GM20000 (cell line): ENCODE data around the gene PRRC2B.
"Not testable (repeated sequence)": the region's sequence is repeated elsewhere in the genome, so short reads cannot be mapped to it uniquely, and the experiment has no call there.

Experiments used
- DNase-seq: peaks from one replicate; pipeline ENCODE4 v3.0.0; 2012; ENCODE audit warnings: low spot score
- TF ChIP-seq, protein P1 (sequence below): IDR thresholded peaks from 2 replicates; pipeline ENCODE4 v1.5.1; 2012; ENCODE audit warnings: mild to moderate bottlenecking, control low read depth; ENCODE audit errors: extremely low read depth, missing control alignments

Gene PRRC2B

DNA sequence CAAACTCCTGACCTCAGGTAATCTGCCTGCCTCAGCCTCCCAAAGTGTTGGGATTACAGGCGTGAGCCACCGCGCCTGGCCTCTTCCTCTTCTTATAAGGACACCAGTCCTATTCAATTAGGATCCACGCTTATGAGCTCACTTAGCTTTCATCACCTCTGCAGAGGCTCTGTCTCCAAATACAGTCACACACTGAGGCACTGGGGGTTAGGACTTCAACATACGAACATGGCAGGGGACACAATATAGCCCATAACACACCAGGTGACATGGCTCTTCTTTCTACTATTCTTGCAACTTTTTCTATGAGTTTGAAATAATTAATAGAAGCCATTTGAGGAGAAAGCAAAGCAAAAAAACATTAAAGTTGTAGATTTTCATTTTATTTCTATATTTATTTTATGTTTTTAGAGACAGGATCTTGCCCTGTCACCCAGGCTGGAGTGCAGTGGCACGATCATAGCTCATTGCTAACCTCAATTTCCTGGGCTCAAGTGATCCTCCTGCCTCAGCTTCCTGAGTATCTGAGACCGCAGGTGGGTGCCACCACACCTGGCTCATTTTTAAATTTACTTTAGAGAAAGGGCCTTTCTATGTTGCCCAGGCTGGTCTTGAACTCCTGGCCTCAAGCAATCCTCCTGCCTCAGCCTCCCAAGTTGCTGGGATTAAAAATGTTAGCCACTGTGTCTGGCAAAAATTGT is 145.5 kb downstream of the PRRC2B start:
- TF ChIP-seq, protein P1, sequence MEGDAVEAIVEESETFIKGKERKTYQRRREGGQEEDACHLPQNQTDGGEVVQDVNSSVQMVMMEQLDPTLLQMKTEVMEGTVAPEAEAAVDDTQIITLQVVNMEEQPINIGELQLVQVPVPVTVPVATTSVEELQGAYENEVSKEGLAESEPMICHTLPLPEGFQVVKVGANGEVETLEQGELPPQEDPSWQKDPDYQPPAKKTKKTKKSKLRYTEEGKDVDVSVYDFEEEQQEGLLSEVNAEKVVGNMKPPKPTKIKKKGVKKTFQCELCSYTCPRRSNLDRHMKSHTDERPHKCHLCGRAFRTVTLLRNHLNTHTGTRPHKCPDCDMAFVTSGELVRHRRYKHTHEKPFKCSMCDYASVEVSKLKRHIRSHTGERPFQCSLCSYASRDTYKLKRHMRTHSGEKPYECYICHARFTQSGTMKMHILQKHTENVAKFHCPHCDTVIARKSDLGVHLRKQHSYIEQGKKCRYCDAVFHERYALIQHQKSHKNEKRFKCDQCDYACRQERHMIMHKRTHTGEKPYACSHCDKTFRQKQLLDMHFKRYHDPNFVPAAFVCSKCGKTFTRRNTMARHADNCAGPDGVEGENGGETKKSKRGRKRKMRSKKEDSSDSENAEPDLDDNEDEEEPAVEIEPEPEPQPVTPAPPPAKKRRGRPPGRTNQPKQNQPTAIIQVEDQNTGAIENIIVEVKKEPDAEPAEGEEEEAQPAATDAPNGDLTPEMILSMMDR: no peak
- DNase-seq: no peak

DNA sequence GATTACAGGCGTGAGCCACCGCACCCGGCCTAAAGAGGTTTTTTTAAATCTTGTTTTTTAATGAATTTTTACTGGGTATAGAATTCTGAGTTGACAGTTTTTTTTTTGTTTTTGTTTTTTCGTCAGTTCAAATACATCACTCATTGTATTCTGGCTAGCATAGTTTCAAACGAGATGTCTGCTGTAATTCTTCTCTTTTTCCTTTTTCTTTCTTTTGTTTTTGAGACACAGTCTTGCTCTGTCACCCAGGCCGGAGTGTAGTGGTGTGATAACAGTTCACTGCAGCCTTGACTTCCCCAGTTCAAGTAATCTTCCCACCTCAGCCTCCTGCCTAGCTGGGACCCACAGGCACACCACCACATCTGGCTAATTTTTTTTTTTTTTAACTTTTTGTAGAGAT is 149.3 kb downstream of the PRRC2B start:
- TF ChIP-seq, protein P1: no peak
- DNase-seq: no peak

DNA sequence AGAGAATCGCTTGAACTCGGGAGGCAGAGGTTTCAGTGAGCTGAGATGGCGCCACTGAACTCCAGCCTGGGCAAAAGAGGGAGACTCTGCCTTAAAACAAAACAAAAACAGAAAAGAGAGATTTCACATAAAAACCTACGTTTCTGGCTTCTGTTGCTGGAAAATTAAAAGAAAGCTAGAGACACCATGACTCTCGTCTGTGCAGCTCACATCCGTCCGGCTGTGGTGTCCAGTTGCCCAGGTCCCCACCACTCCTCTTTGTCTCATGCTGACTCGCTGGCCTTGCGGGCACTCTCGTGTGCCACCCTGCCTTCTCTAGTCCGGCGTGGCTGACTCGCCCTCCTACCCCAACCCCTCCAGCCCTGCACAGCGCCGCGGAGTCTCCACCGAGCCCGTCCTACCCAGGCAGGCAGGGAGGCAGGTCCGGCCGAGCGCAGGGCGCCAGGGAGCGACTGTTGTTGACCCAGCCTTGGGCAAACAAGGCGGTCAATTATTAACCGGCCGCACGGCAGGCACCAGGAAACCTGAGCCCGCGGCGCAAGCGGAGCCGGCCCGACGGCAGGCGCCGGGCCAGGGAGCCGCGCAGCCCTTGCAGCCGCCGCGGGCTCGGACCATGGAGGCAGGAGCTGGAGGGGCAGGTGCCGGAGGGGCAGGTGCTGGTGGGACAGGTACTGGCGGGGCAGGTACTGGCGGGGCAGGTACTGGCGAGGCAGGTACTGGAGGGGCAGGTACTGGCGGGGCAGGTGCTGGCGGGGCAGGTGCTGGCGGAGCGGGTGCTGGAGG is 151.3 kb downstream of the PRRC2B start, which contains the start of gene PRRT1B:
Gene PRRT1B, plus strand, starts transcription at position 521 of the 783 bp plus-strand sequence. Its CDS starts 93 bp downstream, at position 614.
- DNase-seq: no peak
- TF ChIP-seq, protein P1: no peak

DNA sequence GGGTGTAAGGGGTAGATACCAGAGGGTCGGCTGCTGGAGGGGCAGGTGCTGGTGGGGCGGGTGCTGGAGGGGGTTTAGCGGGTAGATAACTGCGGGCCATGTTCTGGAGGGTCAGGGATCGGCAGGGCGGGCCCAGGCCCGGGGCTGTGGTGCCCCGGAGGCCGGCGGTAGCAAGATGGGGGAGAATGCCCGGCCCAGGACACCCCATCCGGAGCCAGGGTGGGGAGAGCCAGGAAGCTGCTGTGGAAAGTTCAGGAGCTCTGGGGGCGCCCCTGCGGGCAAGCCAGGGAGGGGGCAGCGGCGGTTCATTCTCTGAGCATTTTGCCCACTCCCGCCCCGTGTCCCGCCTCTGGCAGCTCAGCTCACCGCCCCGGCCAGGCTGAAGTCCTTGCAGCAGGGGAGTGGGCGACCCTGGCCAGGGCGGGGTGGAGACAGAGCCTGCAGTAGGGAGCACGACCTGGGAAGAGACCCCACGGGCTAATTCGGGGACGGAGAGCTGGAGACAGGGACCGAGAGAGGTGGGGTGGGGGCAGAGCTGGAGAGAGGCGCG is 152.0 kb downstream of the PRRC2B start:
- no peak for DNase-seq
- TF ChIP-seq, protein P1: no peak

DNA sequence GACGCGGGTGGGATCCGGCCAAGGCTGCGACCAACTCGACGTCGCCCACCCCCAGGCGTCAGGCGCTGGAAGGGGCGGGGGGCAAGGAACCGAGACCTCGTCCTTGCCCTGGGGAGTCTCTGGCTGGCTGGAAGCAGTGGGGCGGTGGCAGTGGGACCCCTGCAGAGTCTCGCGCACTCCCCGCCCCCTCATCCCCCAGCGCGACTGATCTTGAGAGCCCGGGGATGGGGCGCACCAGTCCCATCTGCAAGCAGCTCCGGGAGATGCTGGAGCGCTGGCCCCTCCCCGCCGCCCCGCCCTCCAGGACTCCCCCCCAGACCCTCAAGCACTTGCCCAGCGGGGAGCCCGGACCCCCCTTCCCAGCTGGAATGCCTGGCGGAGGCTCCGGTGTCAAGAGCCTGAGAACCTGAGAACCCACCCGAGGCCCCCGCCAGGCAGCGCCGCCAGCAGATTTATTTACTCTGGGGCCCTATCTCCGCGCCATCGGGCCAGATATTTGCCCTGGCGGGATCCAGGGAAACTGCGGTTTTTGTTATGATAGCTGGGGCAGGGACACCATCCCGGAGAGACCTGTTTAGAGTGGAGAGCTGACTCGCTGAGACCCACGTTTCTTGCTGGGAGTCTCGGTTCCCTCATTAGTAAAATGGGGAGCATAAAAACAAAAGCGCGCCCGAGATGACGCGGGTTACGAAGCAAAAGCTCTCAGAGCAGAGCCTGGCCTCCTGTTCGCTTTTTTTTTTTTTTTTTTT is 152.6 kb downstream of the PRRC2B start:
- no peak for DNase-seq
- TF ChIP-seq, protein P1: no peak

DNA sequence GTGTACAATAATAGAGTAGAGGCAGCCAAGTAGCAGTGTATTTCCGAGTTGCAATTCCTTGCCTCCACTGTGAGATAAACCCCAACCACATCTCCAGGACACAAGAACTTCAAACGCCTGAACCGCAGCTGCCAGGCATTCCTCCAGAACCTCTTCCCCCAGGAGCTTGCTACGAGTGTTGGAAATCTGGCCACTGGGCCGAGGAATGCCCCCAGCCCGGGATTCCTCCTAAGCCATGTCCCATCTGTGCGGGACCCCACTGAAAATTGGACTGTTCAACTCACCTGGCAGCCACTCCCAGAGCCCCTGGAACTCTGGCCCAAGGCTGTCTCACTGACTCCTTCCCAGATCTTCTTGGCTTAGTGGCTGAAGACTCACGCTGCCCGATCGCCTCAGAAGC is 155.3 kb downstream of the PRRC2B start:
- not testable (repeated sequence) for DNase-seq
